DOHH2 (cell line): ENCODE data around the gene KIF1B.

Source experiments
- H3F3A ChIP-seq: fragments of 200-600 bp; sonication (generic), shearing (Covaris generic); 2 replicates; pipeline ENCODE4 v1.6.0; 2016; ENCODE audit warnings: antibody characterized with exemption, mild to moderate bottlenecking; ENCODE audit not compliant: control insufficient read depth, insufficient read depth
- H3K27ac ChIP-seq: fragments of 200-600 bp; sonication (generic); 2 replicates; pipeline ENCODE4 v1.5.1; 2014; ENCODE audit warnings: low read depth, mild to moderate bottlenecking, low read length, moderate library complexity
- H3K27me3 ChIP-seq: fragments of 200-600 bp; sonication (generic); 2 replicates; pipeline ENCODE4 v1.6.1; 2014; ENCODE audit warnings: mild to moderate bottlenecking, low read length, mixed read lengths; ENCODE audit not compliant: control insufficient read depth
- H3K36me3 ChIP-seq: fragments of 200-600 bp; sonication (generic); 2 replicates; pipeline ENCODE4 v1.6.1; 2014; ENCODE audit warnings: mild to moderate bottlenecking, low read length, moderate library complexity, mixed read lengths; ENCODE audit not compliant: control insufficient read depth
- H3K4me1 ChIP-seq: fragments of 200-600 bp; sonication (generic); 2 replicates; pipeline ENCODE4 v1.6.1; 2014; ENCODE audit warnings: mild to moderate bottlenecking, low read length, mixed read lengths; ENCODE audit not compliant: control insufficient read depth
- H3K4me2 ChIP-seq: fragments of 200-600 bp; sonication (generic); 2 replicates; pipeline ENCODE4 v1.6.0; 2014; ENCODE audit warnings: mild to moderate bottlenecking, low read length, moderate library complexity
- H3K4me3 ChIP-seq: fragments of 200-600 bp; sonication (generic); 2 replicates; pipeline ENCODE4 v1.5.1; 2014; ENCODE audit warnings: mild to moderate bottlenecking, low read length, mixed read lengths
- H3K79me2 ChIP-seq: fragments of 200-600 bp; sonication (generic); 2 replicates; pipeline ENCODE4 v1.6.1; 2014; ENCODE audit warnings: mild to moderate bottlenecking, low read length, mixed read lengths; ENCODE audit not compliant: control insufficient read depth
- H3K9me2 ChIP-seq: fragments of 200-600 bp; sonication (generic); replicated peaks from 2 replicates; pipeline ENCODE4 v1.6.1; 2014; ENCODE audit warnings: mild to moderate bottlenecking, low read length, mixed read lengths; ENCODE audit not compliant: control insufficient read depth
- H3K9me3 ChIP-seq: fragments of 200-600 bp; sonication (generic); 2 replicates; pipeline ENCODE4 v1.6.1; 2014; ENCODE audit warnings: antibody characterized with exemption, low read length, mixed read lengths; ENCODE audit not compliant: control insufficient read depth, insufficient read depth
- H4K20me1 ChIP-seq: fragments of 200-600 bp; sonication (generic); 2 replicates; pipeline ENCODE4 v1.6.0; 2014; ENCODE audit warnings: low read depth, mild to moderate bottlenecking, antibody characterized with exemption, low read length, moderate library complexity; ENCODE audit not compliant: control insufficient read depth, insufficient read depth
- CTCF ChIP-seq: fragments of 200-600 bp; sonication (generic); IDR thresholded peaks from one replicate; pipeline ENCODE4 v1.5.1; 2014; ENCODE audit warnings: antibody characterized with exemption, mild to moderate bottlenecking, low read depth, low read length; ENCODE audit not compliant: poor library complexity, severe bottlenecking
- EZH2phosphoT487 ChIP-seq: fragments of 200-600 bp; sonication (generic); IDR thresholded peaks from 2 replicates; pipeline ENCODE4 v1.6.1; 2017; ENCODE audit warnings: borderline replicate concordance, mild to moderate bottlenecking, antibody characterized with exemption, low read length, moderate library complexity, mixed read lengths

The KIF1B gene

DNA sequence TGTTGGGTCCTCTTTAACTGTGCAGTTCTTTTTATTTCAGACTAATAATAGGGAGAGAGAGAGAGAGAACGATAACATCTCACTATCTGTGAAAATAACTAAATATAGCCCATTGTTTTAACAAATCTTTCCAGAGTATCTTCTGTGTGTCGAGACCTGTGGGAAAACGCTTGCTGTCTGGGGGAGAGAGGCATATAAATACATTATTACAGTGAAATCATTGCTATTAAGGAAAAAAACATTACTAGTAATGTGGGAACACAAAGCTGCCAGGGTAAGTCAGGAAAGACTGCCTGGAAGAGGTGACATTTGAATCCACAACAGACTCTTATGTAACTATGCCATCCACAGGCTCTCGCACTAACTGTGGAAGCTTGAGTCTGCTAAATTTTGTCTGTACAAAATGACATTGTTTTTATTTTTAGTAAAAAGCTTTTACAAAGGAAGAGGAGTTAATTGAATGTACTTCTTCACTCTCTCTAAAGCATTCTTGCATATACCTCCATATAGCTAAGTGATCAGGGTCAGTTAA lies 128.7 kb downstream of the KIF1B start:
- no peaks in the 10 kb centered on the region for H3K9me2 ChIP-seq
- no peaks in the 10 kb centered on the region for H3K79me2 ChIP-seq
- no peaks in the 10 kb centered on the region for H3K36me3 ChIP-seq
- no peak overlapping the region for H3K27ac ChIP-seq
- no peak overlapping the region for H3K4me2 ChIP-seq
- H3K27me3 ChIP-seq, result no peaks in the 10 kb centered on the region
- no peak for TF ChIP-seq CTCF
- no peak for TF ChIP-seq EZH2phosphoT487
- H4K20me1 ChIP-seq, result no peaks in the 10 kb centered on the region
- no peaks in the 10 kb centered on the region for H3K9me3 ChIP-seq
- H3K4me1 ChIP-seq, result no peaks in the 10 kb centered on the region
- no peaks in the 10 kb centered on the region for H3F3A ChIP-seq
- no peak overlapping the region for H3K4me3 ChIP-seq

- no peaks in the 10 kb centered on the region for H3K9me3 ChIP-seq
- no peaks in the 10 kb centered on the region for H4K20me1 ChIP-seq
- H3K4me1 ChIP-seq, result no peaks in the 10 kb centered on the region
- no peaks in the 10 kb centered on the region for H3K9me2 ChIP-seq
- no peak overlapping the region for H3K4me2 ChIP-seq
- H3K27ac ChIP-seq, result no peak overlapping the region
- H3K36me3 ChIP-seq, result no peaks in the 10 kb centered on the region
- TF ChIP-seq CTCF, result no peak
- no peak for TF ChIP-seq EZH2phosphoT487
- H3K4me3 ChIP-seq, result no peak overlapping the region
- no peaks in the 10 kb centered on the region for H3F3A ChIP-seq
- H3K79me2 ChIP-seq, result no peaks in the 10 kb centered on the region
- no peaks in the 10 kb centered on the region for H3K27me3 ChIP-seq
Observed at GRCh38 chr1:10339815-10340214, 129.4 kb downstream of the KIF1B start.

- Histone ChIP-seq H3K36me3 (no peaks in the 10 kb centered on the region), H3F3A (no peaks in the 10 kb centered on the region)
- no peak for TF ChIP-seq CTCF
- no peak for TF ChIP-seq EZH2phosphoT487
Observed at GRCh38 chr1:10340930-10341590, 130.7 kb downstream of the KIF1B start.

More at GRCh38 chr1:10340930-10341590, 130.7 kb downstream of the KIF1B start:
- Histone ChIP-seq H3K4me2 (no peak overlapping the region), H3K79me2 (no peaks in the 10 kb centered on the region), H3K4me3 (no peak overlapping the region), H3K27ac (no peak overlapping the region), H3K9me2 (no peaks in the 10 kb centered on the region), H3K27me3 (no peaks in the 10 kb centered on the region), H4K20me1 (no peaks in the 10 kb centered on the region), H3K4me1 (no peaks in the 10 kb centered on the region), H3K9me3 (no peaks in the 10 kb centered on the region)
